ENCODE measurements around the gene CAMKMT.

CAMKMT gene

GRCh38 chr2:44777537-44777936, 415.8 kb downstream of the CAMKMT start:
- Histone ChIP-seq H3K4me3 (ENCODE audit: insufficient read length, low read depth) (no peak overlapping the region), H3K36me3 (ENCODE audit: insufficient read depth, insufficient read length, low read length) (no peaks in the 10 kb centered on the region), H3K9me3 (ENCODE audit: insufficient read depth, low read length) (peaks cover 14% of the 10 kb centered on the region; the same call in 1 of the 2 replicates), H3K4me1 (ENCODE audit: insufficient read depth, insufficient read length) (peaks cover 6% of the 10 kb centered on the region), H3K27me3 (ENCODE audit: insufficient read depth, insufficient read length) (peaks cover 47% of the 10 kb centered on the region), H3K9ac (ENCODE audit: insufficient read length, low read depth) (no peak overlapping the region)
- no peak for DNase-seq (ENCODE audit: low read depth, low spot score)
- no peak for TF ChIP-seq SUZ12 (IDR thresholded peaks at IDR 0.05; ENCODE audit: extremely low read depth, insufficient read depth, insufficient read length)
- no peak for TF ChIP-seq ZNF274 (IDR thresholded peaks at IDR 0.05; ENCODE audit: low read depth, low read length)
- no peak for TF ChIP-seq YY1 (IDR thresholded peaks at IDR 0.05; ENCODE audit: insufficient read depth, insufficient read length)

GRCh38 chr2:44778221-44778654, 416.5 kb downstream of the CAMKMT start:
- peaks cover 47% of the 10 kb centered on the region for H3K27me3 ChIP-seq (ENCODE audit: insufficient read depth, insufficient read length)
- peaks cover 6% of the 10 kb centered on the region for H3K4me1 ChIP-seq (ENCODE audit: insufficient read depth, insufficient read length)
- TF ChIP-seq ZNF274 (IDR thresholded peaks at IDR 0.05; ENCODE audit: low read depth, low read length) = no peak
- TF ChIP-seq YY1 (IDR thresholded peaks at IDR 0.05; ENCODE audit: insufficient read depth, insufficient read length) = no peak
- TF ChIP-seq SUZ12 (IDR thresholded peaks at IDR 0.05; ENCODE audit: extremely low read depth, insufficient read depth, insufficient read length) = no peak
- H3K36me3 ChIP-seq (ENCODE audit: insufficient read depth, insufficient read length, low read length) = no peaks in the 10 kb centered on the region
- peaks cover 14% of the 10 kb centered on the region; the same call in 1 of the 2 replicates for H3K9me3 ChIP-seq (ENCODE audit: insufficient read depth, low read length)
- peak overlapping the region; percentile 32 for H3K9ac ChIP-seq (ENCODE audit: insufficient read length, low read depth)
- DNase-seq (ENCODE audit: low read depth, low spot score) = no peak
- peak overlapping the region; percentile 24 for H3K4me3 ChIP-seq (ENCODE audit: insufficient read length, low read depth)

- Histone ChIP-seq H3K4me3 (ENCODE audit: insufficient read length, low read depth) (peak overlapping the region; percentile 24), H3K27me3 (ENCODE audit: insufficient read depth, insufficient read length) (peaks cover 47% of the 10 kb centered on the region), H3K9ac (ENCODE audit: insufficient read length, low read depth) (no peak overlapping the region), H3K9me3 (ENCODE audit: insufficient read depth, low read length) (peaks cover 14% of the 10 kb centered on the region; the same call in 1 of the 2 replicates), H3K4me1 (ENCODE audit: insufficient read depth, insufficient read length) (peaks cover 6% of the 10 kb centered on the region), H3K36me3 (ENCODE audit: insufficient read depth, insufficient read length, low read length) (no peaks in the 10 kb centered on the region)
- DNase-seq (ENCODE audit: low read depth, low spot score) = peak; percentile 67
- TF ChIP-seq SUZ12 (IDR thresholded peaks at IDR 0.05; ENCODE audit: extremely low read depth, insufficient read depth, insufficient read length) = no peak
- no peak for TF ChIP-seq ZNF274 (IDR thresholded peaks at IDR 0.05; ENCODE audit: low read depth, low read length)
- TF ChIP-seq YY1 (IDR thresholded peaks at IDR 0.05; ENCODE audit: insufficient read depth, insufficient read length) = no peak
These were observed 417.1 kb downstream of the CAMKMT start for GRCh38 chr2:44778671-44779476.

- H3K27me3 ChIP-seq (ENCODE audit: insufficient read depth, insufficient read length) = peaks cover 47% of the 10 kb centered on the region
- peaks cover 14% of the 10 kb centered on the region; the same call in 1 of the 2 replicates for H3K9me3 ChIP-seq (ENCODE audit: insufficient read depth, low read length)
- peaks cover 6% of the 10 kb centered on the region for H3K4me1 ChIP-seq (ENCODE audit: insufficient read depth, insufficient read length)
- H3K36me3 ChIP-seq (ENCODE audit: insufficient read depth, insufficient read length, low read length) = no peaks in the 10 kb centered on the region
- no peak overlapping the region for H3K4me3 ChIP-seq (ENCODE audit: insufficient read length, low read depth)
- no peak overlapping the region for H3K9ac ChIP-seq (ENCODE audit: insufficient read length, low read depth)
- no peak for TF ChIP-seq SUZ12 (IDR thresholded peaks at IDR 0.05; ENCODE audit: extremely low read depth, insufficient read depth, insufficient read length)
- no peak for TF ChIP-seq ZNF274 (IDR thresholded peaks at IDR 0.05; ENCODE audit: low read depth, low read length)
- TF ChIP-seq YY1 (IDR thresholded peaks at IDR 0.05; ENCODE audit: insufficient read depth, insufficient read length) = no peak
- no peak for DNase-seq (ENCODE audit: low read depth, low spot score)
These were observed 418.0 kb downstream of the CAMKMT start for GRCh38 chr2:44779793-44780192.

- H3K27me3 ChIP-seq (ENCODE audit: insufficient read depth, insufficient read length) = peaks cover 44% of the 10 kb centered on the region
- TF ChIP-seq YY1 (IDR thresholded peaks at IDR 0.05; ENCODE audit: insufficient read depth, insufficient read length) = no peak
- TF ChIP-seq ZNF274 (IDR thresholded peaks at IDR 0.05; ENCODE audit: low read depth, low read length) = no peak
- TF ChIP-seq SUZ12 (IDR thresholded peaks at IDR 0.05; ENCODE audit: extremely low read depth, insufficient read depth, insufficient read length) = no peak
- H3K9me3 ChIP-seq (ENCODE audit: insufficient read depth, low read length) = peaks cover 14% of the 10 kb centered on the region; the same call in 1 of the 2 replicates
- no peak overlapping the region for H3K9ac ChIP-seq (ENCODE audit: insufficient read length, low read depth)
- DNase-seq (ENCODE audit: low read depth, low spot score) = no peak
- H3K36me3 ChIP-seq (ENCODE audit: insufficient read depth, insufficient read length, low read length) = no peaks in the 10 kb centered on the region
- H3K4me3 ChIP-seq (ENCODE audit: insufficient read length, low read depth) = no peak overlapping the region
- peaks cover 6% of the 10 kb centered on the region for H3K4me1 ChIP-seq (ENCODE audit: insufficient read depth, insufficient read length)
These were observed 418.7 kb downstream of the CAMKMT start for GRCh38 chr2:44780406-44780805.

- Histone ChIP-seq H3K9ac (ENCODE audit: insufficient read length, low read depth) (no peak overlapping the region), H3K36me3 (ENCODE audit: insufficient read depth, insufficient read length, low read length) (no peaks in the 10 kb centered on the region), H3K27me3 (ENCODE audit: insufficient read depth, insufficient read length) (peaks cover 13% of the 10 kb centered on the region), H3K9me3 (ENCODE audit: insufficient read depth, low read length) (peaks cover 6% of the 10 kb centered on the region; the same call in 1 of the 2 replicates), H3K4me1 (ENCODE audit: insufficient read depth, insufficient read length) (peaks cover 3% of the 10 kb centered on the region), H3K4me3 (ENCODE audit: insufficient read length, low read depth) (no peak overlapping the region)
- DNase-seq (ENCODE audit: low read depth, low spot score) = no peak
- no peak for TF ChIP-seq YY1 (IDR thresholded peaks at IDR 0.05; ENCODE audit: insufficient read depth, insufficient read length)
- no peak for TF ChIP-seq SUZ12 (IDR thresholded peaks at IDR 0.05; ENCODE audit: extremely low read depth, insufficient read depth, insufficient read length)
- TF ChIP-seq ZNF274 (IDR thresholded peaks at IDR 0.05; ENCODE audit: low read depth, low read length) = no peak
These were observed 423.7 kb downstream of the CAMKMT start for GRCh38 chr2:44785433-44785832.

- no peaks in the 10 kb centered on the region for H3K36me3 ChIP-seq (ENCODE audit: insufficient read depth, insufficient read length, low read length)
- peaks cover 8% of the 10 kb centered on the region for H3K27me3 ChIP-seq (ENCODE audit: insufficient read depth, insufficient read length)
- no peak overlapping the region for H3K4me3 ChIP-seq (ENCODE audit: insufficient read length, low read depth)
- no peak for DNase-seq (ENCODE audit: low read depth, low spot score)
- no peak overlapping the region for H3K9ac ChIP-seq (ENCODE audit: insufficient read length, low read depth)
- H3K4me1 ChIP-seq (ENCODE audit: insufficient read depth, insufficient read length) = peaks cover 3% of the 10 kb centered on the region
- H3K9me3 ChIP-seq (ENCODE audit: insufficient read depth, low read length) = no peaks in the 10 kb centered on the region
- TF ChIP-seq SUZ12 (IDR thresholded peaks at IDR 0.05; ENCODE audit: extremely low read depth, insufficient read depth, insufficient read length) = no peak
- TF ChIP-seq YY1 (IDR thresholded peaks at IDR 0.05; ENCODE audit: insufficient read depth, insufficient read length) = no peak
- no peak for TF ChIP-seq ZNF274 (IDR thresholded peaks at IDR 0.05; ENCODE audit: low read depth, low read length)
These were observed 424.5 kb downstream of the CAMKMT start for GRCh38 chr2:44786045-44786816.

Measured in NT2/D1 (cell line).